ENCODE measurements around the gene MS4A1.
"Not testable (repeated sequence)": the region's sequence is repeated elsewhere in the genome, so short reads cannot be mapped to it uniquely, and the experiment has no call there.

The MS4A1 gene

DNA sequence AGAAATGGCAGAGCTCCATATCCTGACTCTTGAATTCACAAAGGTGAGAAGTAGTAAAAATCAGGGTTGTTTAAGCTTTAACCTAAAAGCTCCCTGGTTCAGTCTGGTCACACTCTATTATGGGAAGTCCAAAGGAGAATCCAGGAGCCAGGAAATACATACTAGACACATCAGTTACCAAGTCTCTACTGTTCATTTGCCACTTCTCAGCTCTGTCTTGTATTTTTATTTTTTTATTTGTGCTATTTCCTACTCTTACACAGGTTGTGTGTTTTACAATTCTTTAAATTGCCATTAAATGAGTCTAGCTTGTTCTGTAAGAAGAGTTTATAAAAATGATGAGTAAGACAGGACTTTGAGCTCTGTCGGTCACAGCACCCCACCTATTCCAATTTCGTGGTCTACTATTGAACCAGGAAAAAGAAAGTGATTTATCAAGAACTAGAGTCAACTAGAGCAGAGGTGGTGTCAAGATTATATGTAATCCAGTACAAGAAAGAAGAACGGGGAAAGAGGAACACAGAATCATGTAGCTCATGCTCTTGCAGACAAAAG is 46.7 kb downstream of the MS4A1 start:
- DNase-seq (ENCODE audit: low read depth): no peak

GRCh38 chr11:60504219-60504905 is 48.7 kb downstream of the MS4A1 start:
- DNase-seq (ENCODE audit: low read depth): no peak

- not testable (repeated sequence) for DNase-seq (ENCODE audit: low read depth)
Observed at GRCh38 chr11:60509609-60510008, 54.0 kb downstream of the MS4A1 start.

GRCh38 chr11:60510209-60510608 is 54.6 kb downstream of the MS4A1 start:
- DNase-seq (ENCODE audit: low read depth): not testable (repeated sequence)

- DNase-seq (ENCODE audit: low read depth): no peak
Observed at GRCh38 chr11:60511393-60511792, 55.7 kb downstream of the MS4A1 start.

GRCh38 chr11:60512651-60513225 is 57.1 kb downstream of the MS4A1 start:
- DNase-seq (ENCODE audit: low read depth): no peak

DNA sequence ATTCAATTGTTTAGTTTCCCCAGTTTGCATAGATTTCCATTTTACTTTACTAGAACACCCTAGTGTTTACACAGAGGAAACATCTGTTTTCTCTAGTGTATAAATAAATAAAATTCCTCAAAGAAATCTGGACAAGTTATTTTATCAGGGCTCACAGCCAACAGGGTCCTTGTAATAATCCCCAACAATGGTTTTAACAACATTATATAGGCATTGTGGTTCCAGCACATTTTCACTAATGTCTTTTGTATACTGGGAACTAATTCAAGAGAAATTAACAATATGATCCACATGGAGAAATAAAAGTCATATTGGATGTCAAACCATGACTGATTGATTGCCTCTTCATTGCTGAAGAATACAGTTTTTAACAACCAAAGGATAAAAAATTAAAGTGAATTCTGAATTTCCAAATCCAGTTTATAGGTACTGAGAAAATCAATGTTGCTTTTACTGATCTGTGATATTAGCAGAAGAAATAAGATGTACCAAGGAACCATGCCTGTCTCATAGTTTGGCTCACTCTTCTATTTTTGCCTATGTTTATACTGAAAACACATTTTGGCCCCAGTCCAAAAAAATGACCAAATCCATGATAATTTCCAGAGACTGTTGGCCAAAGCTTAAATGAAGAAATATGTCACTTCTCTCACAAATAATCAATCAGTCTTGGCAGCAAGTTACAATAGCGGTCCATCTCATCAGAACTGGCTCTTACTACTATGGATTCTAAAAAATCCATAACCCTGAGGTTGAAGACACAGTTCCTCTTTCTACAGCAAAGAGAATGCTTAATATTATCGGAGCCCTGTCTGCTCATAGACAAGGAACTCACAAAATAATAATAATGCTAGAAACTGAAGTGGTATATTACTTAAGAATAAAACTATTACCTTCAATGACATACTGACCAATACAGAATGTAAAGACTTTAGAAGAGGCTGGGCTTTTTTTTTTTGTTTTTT is 58.1 kb downstream of the MS4A1 start:
- no peak for DNase-seq (ENCODE audit: low read depth)

GRCh38 chr11:60515144-60515855 is 59.7 kb downstream of the MS4A1 start, which contains the start of gene MS4A13:
MS4A13 (plus strand) TSS chr11:60515392; CDS start chr11:60518084, 2,692 bp downstream.
- no peak for DNase-seq (ENCODE audit: low read depth)
